Peyer's patch (tissue), 4 donors: Measurements from ENCODE around the gene FTO.

Experiments used
- POLR2A ChIP-seq, 2 donors: fragments of 450-650 bp; IDR thresholded peaks; one replicate each; pipeline ENCODE4 v1.5.1; 2017; ENCODE audit warnings: antibody characterized with exemption in 2 of 2, mild to moderate bottlenecking in 2 of 2, moderate library complexity in 2 of 2
- TF ChIP-seq, protein P1 (sequence below), 6 experiments: fragments of 450-650 bp in 4 of 6; fragments of 200-600 bp in 2 of 6; sonication (generic) in 1 of 6; IDR thresholded peaks; one replicate each; pipeline ENCODE4 v1.5.1; 2017 to 2019; ENCODE audit warnings: antibody characterized with exemption in 6 of 6, mild to moderate bottlenecking in 3 of 6, moderate library complexity in 1 of 6

DNA sequence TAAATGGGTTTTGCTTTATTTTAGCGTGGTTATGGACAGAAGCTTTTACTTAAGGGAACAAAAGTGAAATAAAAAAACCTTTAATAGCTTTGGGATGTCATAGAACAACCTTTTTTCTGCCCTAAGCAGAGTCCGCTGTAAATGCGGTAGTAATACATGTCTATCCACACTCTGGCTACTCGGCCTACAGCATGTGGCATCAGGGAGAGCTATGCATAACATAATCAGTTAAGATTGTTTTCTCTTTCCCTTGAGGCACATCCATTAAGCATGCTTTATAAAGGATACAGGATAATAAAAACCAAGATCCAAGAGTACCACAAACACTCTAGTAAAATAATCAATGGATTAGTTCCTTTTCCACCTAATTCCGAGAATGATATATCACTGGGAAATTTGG lies 10.6 kb upstream of the FTO start:
- TF ChIP-seq, protein P1, sequence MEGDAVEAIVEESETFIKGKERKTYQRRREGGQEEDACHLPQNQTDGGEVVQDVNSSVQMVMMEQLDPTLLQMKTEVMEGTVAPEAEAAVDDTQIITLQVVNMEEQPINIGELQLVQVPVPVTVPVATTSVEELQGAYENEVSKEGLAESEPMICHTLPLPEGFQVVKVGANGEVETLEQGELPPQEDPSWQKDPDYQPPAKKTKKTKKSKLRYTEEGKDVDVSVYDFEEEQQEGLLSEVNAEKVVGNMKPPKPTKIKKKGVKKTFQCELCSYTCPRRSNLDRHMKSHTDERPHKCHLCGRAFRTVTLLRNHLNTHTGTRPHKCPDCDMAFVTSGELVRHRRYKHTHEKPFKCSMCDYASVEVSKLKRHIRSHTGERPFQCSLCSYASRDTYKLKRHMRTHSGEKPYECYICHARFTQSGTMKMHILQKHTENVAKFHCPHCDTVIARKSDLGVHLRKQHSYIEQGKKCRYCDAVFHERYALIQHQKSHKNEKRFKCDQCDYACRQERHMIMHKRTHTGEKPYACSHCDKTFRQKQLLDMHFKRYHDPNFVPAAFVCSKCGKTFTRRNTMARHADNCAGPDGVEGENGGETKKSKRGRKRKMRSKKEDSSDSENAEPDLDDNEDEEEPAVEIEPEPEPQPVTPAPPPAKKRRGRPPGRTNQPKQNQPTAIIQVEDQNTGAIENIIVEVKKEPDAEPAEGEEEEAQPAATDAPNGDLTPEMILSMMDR (IDR thresholded peaks at IDR 0.05), result no peak
- no peak for TF ChIP-seq POLR2A (IDR thresholded peaks at IDR 0.05)
